HepG2 (cell line): Measurements from ENCODE around the gene MAP2K7. TPM values are rescaled to one million over a fixed set of nuclear protein-coding genes. Genes with fewer than 3 reads are reported as not detected.

Source experiments
- AGO2 ChIP-seq: fragments of 200-400 bp; formaldehyde crosslinking; optimal IDR thresholded peaks from 2 replicates; pipeline ENCODE3; 2017; ENCODE audit warnings: mild to moderate bottlenecking, low read depth, low read length, moderate library complexity
- BRD4 ChIP-seq: sonication (generic); formaldehyde crosslinking; IDR thresholded peaks from 2 replicates; pipeline ENCODE4 v1.4.0; 2020; ENCODE audit warnings: missing genetic modification reagents
- CBFB ChIP-seq: sonication (generic); formaldehyde crosslinking; IDR thresholded peaks from 2 replicates; pipeline ENCODE4 v1.4.0; 2020; ENCODE audit warnings: missing genetic modification reagents
- GLI4 ChIP-seq: sonication (generic); formaldehyde crosslinking; IDR thresholded peaks from 2 replicates; pipeline ENCODE4 v1.5.1; 2020; ENCODE audit warnings: missing genetic modification reagents, mild to moderate bottlenecking, moderate library complexity, borderline replicate concordance
- HDAC1 ChIP-seq: sonication (generic); formaldehyde crosslinking; IDR thresholded peaks from 2 replicates; pipeline ENCODE4 v1.5.1; 2020; ENCODE audit warnings: mild to moderate bottlenecking, missing genetic modification reagents
- HDAC6 ChIP-seq: fragments of 200-600 bp; sonication (generic); IDR thresholded peaks from 2 replicates; pipeline ENCODE4 v1.7.0; 2017; ENCODE audit warnings: mild to moderate bottlenecking, antibody characterized with exemption, low read length, low read depth
- HNRNPH1 ChIP-seq: fragments of 200-400 bp; formaldehyde crosslinking; optimal IDR thresholded peaks from 2 replicates; pipeline ENCODE3; 2017; ENCODE audit warnings: mild to moderate bottlenecking, low read depth, low read length
- MYC ChIP-seq: sonication (generic); formaldehyde crosslinking; IDR thresholded peaks from 2 replicates; pipeline ENCODE4 v1.9.0; 2021; ENCODE audit warnings: missing genetic modification reagents, borderline replicate concordance
- NFE2L2 ChIP-seq: fragments of 150-350 bp; IDR thresholded peaks from 2 replicates; pipeline ENCODE4 v1.6.1; 2014; ENCODE audit warnings: low read length
- RAD51 ChIP-seq: fragments of 450-650 bp; IDR thresholded peaks from 2 replicates; pipeline ENCODE4 v1.6.1; 2016; ENCODE audit warnings: borderline replicate concordance
- SMARCC2 ChIP-seq: fragments of 450-650 bp; IDR thresholded peaks from 2 replicates; pipeline ENCODE4 v1.6.1; 2017; ENCODE audit warnings: antibody characterized with exemption, mild to moderate bottlenecking
- XRCC5 ChIP-seq: fragments of 200-400 bp; formaldehyde crosslinking; optimal IDR thresholded peaks from 2 replicates; pipeline ENCODE3; 2017; ENCODE audit warnings: mild to moderate bottlenecking, low read length
- YY1 ChIP-seq: IDR thresholded peaks from 2 replicates; pipeline ENCODE4 v1.6.1; 2011; ENCODE audit warnings: low read length, low read depth, moderate library complexity, mild to moderate bottlenecking; ENCODE audit not compliant: insufficient read depth, insufficient replicate concordance
- ZNF451 ChIP-seq: sonication (generic); formaldehyde crosslinking; IDR thresholded peaks from 2 replicates; pipeline ENCODE4 v1.5.0; 2020; ENCODE audit warnings: mild to moderate bottlenecking, missing genetic modification reagents
- ZNF709 ChIP-seq: sonication (generic); formaldehyde crosslinking; IDR thresholded peaks from 2 replicates; pipeline ENCODE4 v1.5.0; 2020; ENCODE audit warnings: mild to moderate bottlenecking, missing genetic modification reagents
- polyA plus RNA-seq, 8 experiments: library from polyadenylated mRNA; depleted of rRNA in 3 of 8; stranded (reverse) in 7 of 8; unstranded in 1 of 8; fragments of >200 nt; fragmentation: Illumina TruSeq in 4 of 8; extraction: Trizol in 4 of 8; gene quantifications; 2 replicates each; pipeline versions ENCODE4 v1.2.1 to v1.2.3, GENCODE V29; 2011 to 2016; ENCODE audit warnings: low read depth in 4 of 8, missing spikeins in 1 of 8, mixed read lengths in 1 of 8; ENCODE audit not compliant: insufficient read depth in 1 of 8
- total RNA-seq, 5 experiments: library from RNA; depleted of rRNA; stranded (reverse); fragments of >200 nt; fragmentation: Illumina TruSeq; extraction: Trizol; gene quantifications; 2 replicates each; pipeline ENCODE4 v1.2.3, GENCODE V29; 2016; ENCODE audit warnings: low read depth in 1 of 5
- TF ChIP-seq, protein P1 (sequence below): sonication (generic); formaldehyde crosslinking; IDR thresholded peaks from 2 replicates; pipeline ENCODE4 v1.4.0; 2020; ENCODE audit warnings: missing genetic modification reagents, borderline replicate concordance
- TF ChIP-seq, protein P2 (sequence below): sonication (generic); formaldehyde crosslinking; IDR thresholded peaks from 2 replicates; pipeline ENCODE4 v1.5.0; 2020; ENCODE audit warnings: mild to moderate bottlenecking, low read depth, missing genetic modification reagents, borderline replicate concordance
- TF ChIP-seq, protein P3 (sequence below): sonication (generic); formaldehyde crosslinking; IDR thresholded peaks from 2 replicates; pipeline ENCODE4 v1.4.0; 2020; ENCODE audit warnings: mild to moderate bottlenecking, missing genetic modification reagents
- TF ChIP-seq, protein P4 (sequence below): IDR thresholded peaks from 2 replicates; pipeline ENCODE4 v1.6.1; 2016; ENCODE audit warnings: low read depth, control low read depth
- TF ChIP-seq, protein P5 (sequence below): sonication (generic); formaldehyde crosslinking; IDR thresholded peaks from 2 replicates; pipeline ENCODE4 v1.4.0; 2020; ENCODE audit warnings: missing genetic modification reagents, mild to moderate bottlenecking, borderline replicate concordance
- TF ChIP-seq, protein P6 (sequence below): sonication (generic); formaldehyde crosslinking; IDR thresholded peaks from 2 replicates; pipeline ENCODE4 v1.5.0; 2020; ENCODE audit warnings: mild to moderate bottlenecking, missing genetic modification reagents

MAP2K7 gene
- total and polyA plus RNA-seq, 2 of the 13 experiments (the other 11 are each of a cell fraction or from before 2014, with no cell fraction given): 9.0 to 10.8 TPM

DNA sequence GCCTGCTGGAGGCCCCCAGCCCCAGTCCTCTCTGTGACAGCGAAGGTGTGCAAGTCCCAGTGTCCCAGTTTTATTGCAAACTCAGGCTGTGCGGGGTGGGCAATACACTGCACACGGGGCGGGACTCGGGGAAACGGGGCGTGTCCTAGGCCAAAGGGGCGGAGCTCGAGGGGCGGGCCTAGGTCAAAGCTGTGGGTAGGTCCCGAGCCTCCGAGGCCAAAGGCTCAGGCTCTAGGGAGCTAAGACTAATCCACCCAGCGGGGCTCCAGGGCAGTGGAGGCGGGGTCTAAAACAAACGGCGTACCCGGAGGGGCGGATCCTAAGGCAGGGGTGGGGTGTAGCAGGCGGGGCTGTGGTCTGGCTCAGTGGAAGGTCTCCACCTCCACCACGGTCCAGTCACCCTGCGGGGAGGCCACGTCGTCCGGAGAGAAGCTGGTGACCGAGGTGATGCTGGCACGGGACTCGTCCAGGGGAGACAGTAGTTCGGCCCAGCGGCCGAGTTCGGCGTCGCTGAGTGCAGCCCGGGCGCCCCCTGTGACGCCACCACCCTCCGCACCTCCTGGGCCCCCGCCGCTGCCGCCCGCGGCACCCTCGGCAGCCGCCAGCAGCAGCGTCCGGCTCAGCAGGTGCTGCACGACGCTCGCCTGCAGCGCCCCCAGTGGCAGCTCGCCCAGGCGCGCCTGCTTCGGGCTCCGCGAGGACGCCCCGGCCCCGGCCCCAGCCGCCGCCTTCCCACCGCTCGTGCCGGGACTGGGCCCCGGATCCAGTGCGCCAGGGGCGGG lies 34.8 kb upstream of the MAP2K7 start (continued):
- TF ChIP-seq AGO2 (no peak), GLI4 (CRISPR knock-in tag) (no peak), HNRNPH1 (no peak), ZNF709 (CRISPR knock-in tag) (peak; percentile 67; the same call in 1 of the 2 replicates), MYC (CRISPR knock-in tag) (peak; percentile 61; the same call in 1 of the 2 replicates), NFE2L2 (no peak), SMARCC2 (no peak), XRCC5 (peak; percentile 78), BRD4 (CRISPR knock-in tag) (no peak), ZNF451 (CRISPR knock-in tag) (no peak), CBFB (no peak), HDAC6 (no peak), YY1 (peak; percentile 62), RAD51 (no peak), HDAC1 (CRISPR knock-in tag) (peak; percentile 26; the same call in 1 of the 2 replicates)
- TF ChIP-seq, protein P1, sequence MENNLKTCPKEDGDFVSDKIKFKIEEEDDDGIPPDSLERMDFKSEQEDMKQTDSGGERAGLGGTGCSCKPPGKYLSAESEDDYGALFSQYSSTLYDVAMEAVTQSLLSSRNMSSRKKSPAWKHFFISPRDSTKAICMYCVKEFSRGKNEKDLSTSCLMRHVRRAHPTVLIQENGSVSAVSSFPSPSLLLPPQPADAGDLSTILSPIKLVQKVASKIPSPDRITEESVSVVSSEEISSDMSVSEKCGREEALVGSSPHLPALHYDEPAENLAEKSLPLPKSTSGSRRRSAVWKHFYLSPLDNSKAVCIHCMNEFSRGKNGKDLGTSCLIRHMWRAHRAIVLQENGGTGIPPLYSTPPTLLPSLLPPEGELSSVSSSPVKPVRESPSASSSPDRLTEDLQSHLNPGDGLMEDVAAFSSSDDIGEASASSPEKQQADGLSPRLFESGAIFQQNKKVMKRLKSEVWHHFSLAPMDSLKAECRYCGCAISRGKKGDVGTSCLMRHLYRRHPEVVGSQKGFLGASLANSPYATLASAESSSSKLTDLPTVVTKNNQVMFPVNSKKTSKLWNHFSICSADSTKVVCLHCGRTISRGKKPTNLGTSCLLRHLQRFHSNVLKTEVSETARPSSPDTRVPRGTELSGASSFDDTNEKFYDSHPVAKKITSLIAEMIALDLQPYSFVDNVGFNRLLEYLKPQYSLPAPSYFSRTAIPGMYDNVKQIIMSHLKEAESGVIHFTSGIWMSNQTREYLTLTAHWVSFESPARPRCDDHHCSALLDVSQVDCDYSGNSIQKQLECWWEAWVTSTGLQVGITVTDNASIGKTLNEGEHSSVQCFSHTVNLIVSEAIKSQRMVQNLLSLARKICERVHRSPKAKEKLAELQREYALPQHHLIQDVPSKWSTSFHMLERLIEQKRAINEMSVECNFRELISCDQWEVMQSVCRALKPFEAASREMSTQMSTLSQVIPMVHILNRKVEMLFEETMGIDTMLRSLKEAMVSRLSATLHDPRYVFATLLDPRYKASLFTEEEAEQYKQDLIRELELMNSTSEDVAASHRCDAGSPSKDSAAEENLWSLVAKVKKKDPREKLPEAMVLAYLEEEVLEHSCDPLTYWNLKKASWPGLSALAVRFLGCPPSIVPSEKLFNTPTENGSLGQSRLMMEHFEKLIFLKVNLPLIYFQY: no peak
- TF ChIP-seq, protein P2, sequence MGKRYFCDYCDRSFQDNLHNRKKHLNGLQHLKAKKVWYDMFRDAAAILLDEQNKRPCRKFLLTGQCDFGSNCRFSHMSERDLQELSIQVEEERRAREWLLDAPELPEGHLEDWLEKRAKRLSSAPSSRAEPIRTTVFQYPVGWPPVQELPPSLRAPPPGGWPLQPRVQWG (CRISPR knock-in tag): no peak
- TF ChIP-seq, protein P3, sequence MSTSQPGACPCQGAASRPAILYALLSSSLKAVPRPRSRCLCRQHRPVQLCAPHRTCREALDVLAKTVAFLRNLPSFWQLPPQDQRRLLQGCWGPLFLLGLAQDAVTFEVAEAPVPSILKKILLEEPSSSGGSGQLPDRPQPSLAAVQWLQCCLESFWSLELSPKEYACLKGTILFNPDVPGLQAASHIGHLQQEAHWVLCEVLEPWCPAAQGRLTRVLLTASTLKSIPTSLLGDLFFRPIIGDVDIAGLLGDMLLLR (CRISPR knock-in tag): peak; percentile 78; the same call in 1 of the 2 replicates
- TF ChIP-seq, protein P4, sequence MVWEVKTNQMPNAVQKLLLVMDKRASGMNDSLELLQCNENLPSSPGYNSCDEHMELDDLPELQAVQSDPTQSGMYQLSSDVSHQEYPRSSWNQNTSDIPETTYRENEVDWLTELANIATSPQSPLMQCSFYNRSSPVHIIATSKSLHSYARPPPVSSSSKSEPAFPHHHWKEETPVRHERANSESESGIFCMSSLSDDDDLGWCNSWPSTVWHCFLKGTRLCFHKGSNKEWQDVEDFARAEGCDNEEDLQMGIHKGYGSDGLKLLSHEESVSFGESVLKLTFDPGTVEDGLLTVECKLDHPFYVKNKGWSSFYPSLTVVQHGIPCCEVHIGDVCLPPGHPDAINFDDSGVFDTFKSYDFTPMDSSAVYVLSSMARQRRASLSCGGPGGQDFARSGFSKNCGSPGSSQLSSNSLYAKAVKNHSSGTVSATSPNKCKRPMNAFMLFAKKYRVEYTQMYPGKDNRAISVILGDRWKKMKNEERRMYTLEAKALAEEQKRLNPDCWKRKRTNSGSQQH (CRISPR knock-in tag): no peak; the same call in 1 of the 2 replicates
- TF ChIP-seq, protein P5, sequence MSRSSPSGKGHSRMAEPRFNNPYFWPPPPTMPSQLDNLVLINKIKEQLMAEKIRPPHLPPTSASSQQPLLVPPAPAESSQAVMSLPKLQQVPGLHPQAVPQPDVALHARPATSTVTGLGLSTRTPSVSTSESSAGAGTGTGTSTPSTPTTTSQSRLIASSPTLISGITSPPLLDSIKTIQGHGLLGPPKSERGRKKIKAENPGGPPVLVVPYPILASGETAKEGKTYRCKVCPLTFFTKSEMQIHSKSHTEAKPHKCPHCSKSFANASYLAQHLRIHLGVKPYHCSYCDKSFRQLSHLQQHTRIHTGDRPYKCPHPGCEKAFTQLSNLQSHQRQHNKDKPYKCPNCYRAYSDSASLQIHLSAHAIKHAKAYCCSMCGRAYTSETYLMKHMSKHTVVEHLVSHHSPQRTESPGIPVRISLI (CRISPR knock-in tag): no peak
- TF ChIP-seq, protein P6, sequence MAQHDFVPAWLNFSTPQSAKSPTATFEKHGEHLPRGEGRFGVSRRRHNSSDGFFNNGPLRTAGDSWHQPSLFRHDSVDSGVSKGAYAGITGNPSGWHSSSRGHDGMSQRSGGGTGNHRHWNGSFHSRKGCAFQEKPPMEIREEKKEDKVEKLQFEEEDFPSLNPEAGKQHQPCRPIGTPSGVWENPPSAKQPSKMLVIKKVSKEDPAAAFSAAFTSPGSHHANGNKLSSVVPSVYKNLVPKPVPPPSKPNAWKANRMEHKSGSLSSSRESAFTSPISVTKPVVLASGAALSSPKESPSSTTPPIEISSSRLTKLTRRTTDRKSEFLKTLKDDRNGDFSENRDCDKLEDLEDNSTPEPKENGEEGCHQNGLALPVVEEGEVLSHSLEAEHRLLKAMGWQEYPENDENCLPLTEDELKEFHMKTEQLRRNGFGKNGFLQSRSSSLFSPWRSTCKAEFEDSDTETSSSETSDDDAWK (CRISPR knock-in tag): no peak
